BJ (cell line): ENCODE results near the gene LMCD1. TPM values are rescaled to one million over a fixed set of nuclear protein-coding genes. Genes with fewer than 3 reads are reported as not detected.

ENCODE experiments used
- CTCF ChIA-PET: fragments of 350-600 bp; formaldehyde crosslinking; extraction: SDS; loops from one replicate; lab custom pipeline; 2021; ENCODE audit warnings: antibody characterized with exemption, inconsistent platforms; lab: Yijun Ruan, JAX
- POLR2A ChIA-PET: fragments of 300-600 bp; sonication (Branson Sonifier 250); formaldehyde crosslinking; extraction: SDS; loops from one replicate; lab custom pipeline; 2021; ENCODE audit warnings: antibody characterized with exemption; lab: Charles Lee
- DNase-seq: peaks from one replicate; pipeline ENCODE4 v3.0.0-alpha.2; 2011; ENCODE audit warnings: low read depth
- H3K27me3 ChIP-seq: 2 replicates; pipeline ENCODE4 v1.6.0; 2011; ENCODE audit warnings: low read length; ENCODE audit not compliant: control insufficient read depth, insufficient read depth
- H3K36me3 ChIP-seq: 2 replicates; pipeline ENCODE4 v1.5.1; 2011; ENCODE audit warnings: low read length; ENCODE audit not compliant: control insufficient read depth, insufficient read depth
- H3K4me3 ChIP-seq: 2 replicates; pipeline ENCODE4 v1.5.1; 2011; ENCODE audit warnings: low read depth, mild to moderate bottlenecking, control low read depth, low read length
- CTCF ChIP-seq: IDR thresholded peaks from 2 replicates; pipeline ENCODE4 v1.5.1; 2011; ENCODE audit warnings: low read depth, mild to moderate bottlenecking, control low read depth, inconsistent platforms, low read length, moderate library complexity; ENCODE audit not compliant: insufficient read depth
- polyA plus RNA-seq: library from polyadenylated mRNA; depleted of rRNA; stranded (reverse); fragments of >200 nt; gene quantifications from 2 replicates; pipeline ENCODE4 v1.2.3, GENCODE V29; 2011

Gene LMCD1
- polyA plus RNA-seq, 1 experiment, result 168 TPM

- no peak overlapping the region for H3K4me3 ChIP-seq
- peaks cover 48% of the 10 kb centered on the region for H3K36me3 ChIP-seq
- no peaks in the 10 kb centered on the region for H3K27me3 ChIP-seq
- no peak for DNase-seq
- POLR2A ChIA-PET, result no interaction called here
- TF ChIP-seq CTCF, result no peak
- CTCF ChIA-PET, result no interaction called here
Observed at GRCh38 chr3:8540456-8540855, 38.8 kb downstream of the LMCD1 start.

- ChIA-PET CTCF (no interaction called here), POLR2A (interaction anchor here (0.6 kb wide), 1 partner anchor 9 kb away, joined by 3 read pairs; no protein-coding TSS in a partner anchor)
Observed at GRCh38 chr3:8541486-8541885, 39.9 kb downstream of the LMCD1 start.

DNA sequence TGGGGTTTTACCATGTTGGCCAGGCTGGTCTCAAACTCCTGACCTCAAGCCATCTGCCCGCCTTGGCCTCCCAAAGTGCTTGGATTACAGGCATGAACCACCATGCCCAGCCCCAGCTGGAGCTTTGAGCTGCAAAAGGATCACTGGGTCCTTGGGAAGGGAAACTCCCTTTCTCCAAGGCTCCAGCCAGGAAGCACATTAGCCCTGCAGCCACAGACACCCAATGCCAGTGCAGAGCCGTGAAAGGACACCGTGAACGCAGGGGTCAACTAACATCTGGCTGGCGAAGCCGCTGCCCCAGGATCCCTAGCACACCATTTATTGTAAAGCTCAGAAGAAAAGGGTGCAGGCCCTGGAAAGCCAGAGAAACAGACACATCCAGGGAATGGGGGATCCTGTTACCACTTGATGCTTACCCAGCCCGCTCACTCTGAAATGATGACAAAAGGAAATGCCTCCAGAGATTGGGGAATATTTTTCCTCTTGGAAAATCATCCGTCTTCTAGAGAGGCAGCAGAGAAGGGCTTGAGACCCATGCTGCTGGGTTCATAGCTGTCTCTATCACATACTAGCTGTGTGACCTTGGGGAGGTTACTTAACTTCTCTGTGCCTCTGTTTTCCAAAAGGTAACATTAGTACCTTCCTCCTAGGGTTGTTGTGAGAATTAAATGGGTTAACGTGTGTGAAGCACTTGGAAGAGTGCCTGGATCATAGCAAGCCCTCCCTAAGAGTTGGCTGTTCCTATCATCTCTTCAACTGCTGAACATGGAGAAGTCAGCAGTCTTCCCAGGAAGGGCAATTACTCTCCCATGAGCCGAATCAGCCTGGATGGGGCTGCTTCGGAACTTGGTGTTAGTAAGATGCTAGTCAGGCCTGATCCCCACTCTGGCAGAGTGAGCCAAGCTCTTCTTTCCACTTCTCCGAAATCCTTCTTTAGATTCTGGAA is 40.8 kb downstream of the LMCD1 start:
- Histone ChIP-seq H3K4me3 (no peak overlapping the region), H3K27me3 (no peaks in the 10 kb centered on the region), H3K36me3 (peaks cover 41% of the 10 kb centered on the region)
- DNase-seq, result no peak
- no peak for TF ChIP-seq CTCF
- ChIA-PET CTCF (no interaction called here), POLR2A (no interaction called here)

More at GRCh38 chr3:8541486-8541885, 39.9 kb downstream of the LMCD1 start:
- no peak overlapping the region for H3K4me3 ChIP-seq
- H3K36me3 ChIP-seq, result peaks cover 44% of the 10 kb centered on the region
- DNase-seq, result no peak
- no peak for TF ChIP-seq CTCF
- H3K27me3 ChIP-seq, result no peaks in the 10 kb centered on the region

DNA sequence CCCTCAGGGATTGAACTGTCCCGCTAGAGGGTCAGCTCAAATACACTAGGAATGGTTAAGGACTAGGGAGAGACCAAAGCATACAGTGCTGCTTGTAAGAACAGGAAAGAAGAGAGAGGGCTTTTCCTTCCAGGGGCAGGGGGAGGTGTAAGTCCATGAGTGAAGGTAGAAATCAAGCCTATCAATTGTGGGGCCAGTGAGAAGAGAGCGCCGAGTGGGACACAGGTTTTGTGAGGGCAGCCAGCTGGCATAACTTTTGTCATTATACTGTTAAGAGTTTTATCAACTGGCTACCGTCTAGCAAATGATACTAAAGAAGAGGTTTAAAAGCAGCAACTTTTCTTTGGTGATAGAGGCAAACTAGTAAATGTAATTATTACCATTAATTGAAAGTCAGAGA is 45.0 kb downstream of the LMCD1 start:
- no peak overlapping the region for H3K4me3 ChIP-seq
- POLR2A ChIA-PET, result interaction anchor here (0.6 to 0.9 kb wide), 2 partner anchors 88 to 114 kb away, joined by 3 to 6 read pairs; no protein-coding TSS in a partner anchor
- no peak for DNase-seq
- TF ChIP-seq CTCF, result no peak
- CTCF ChIA-PET, result interaction anchor here (1.1 to 1.9 kb wide), 3 partner anchors 9 to 101 kb away, joined by 3 to 7 read pairs (median 3); no protein-coding TSS in a partner anchor
- peaks cover 35% of the 10 kb centered on the region for H3K36me3 ChIP-seq
- H3K27me3 ChIP-seq, result no peaks in the 10 kb centered on the region
